ENCODE measurements around the gene TEAD1. TPM values are rescaled to one million over a fixed set of nuclear protein-coding genes. Genes with fewer than 3 reads are reported as not detected.

The TEAD1 gene
- total RNA-seq, 1 donor from 2014 or later: 88.1 TPM

DNA sequence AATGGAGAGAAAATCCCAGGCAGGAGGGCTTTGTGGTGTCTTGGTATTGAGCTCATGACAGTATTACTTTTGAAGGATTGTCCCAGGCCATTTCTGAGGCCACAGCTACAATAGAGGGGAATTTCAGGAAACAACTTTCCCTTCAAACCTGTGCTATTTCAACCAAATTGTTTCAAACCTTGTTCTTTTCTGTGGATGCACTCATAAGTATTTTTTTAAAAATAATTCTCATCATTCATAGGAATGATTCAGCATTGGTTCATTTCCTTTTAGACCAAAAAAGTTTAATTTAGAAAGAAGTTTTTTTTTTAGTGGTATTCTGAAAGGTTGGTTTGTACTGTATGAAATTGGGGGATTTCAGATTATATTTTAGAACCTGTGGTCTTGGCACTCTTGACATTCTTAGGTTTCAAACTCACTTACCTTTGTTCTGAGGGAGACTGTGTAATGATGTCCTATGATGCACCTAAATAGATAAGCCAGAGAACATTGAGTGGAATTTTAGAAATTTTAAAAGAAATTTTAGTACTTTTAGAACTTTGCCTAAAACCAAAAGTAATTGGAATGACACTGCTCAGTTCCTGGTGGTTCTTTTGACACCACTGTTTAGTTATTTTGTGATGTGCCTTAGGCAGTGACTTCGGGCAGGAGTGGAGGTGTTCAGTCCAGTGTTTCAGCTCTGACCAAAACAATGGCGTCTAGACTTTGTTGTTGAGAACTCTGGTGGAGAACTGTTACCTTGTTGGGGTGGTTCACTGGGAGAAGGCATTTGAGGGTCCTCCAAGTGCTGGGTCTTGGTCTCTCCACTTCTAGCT is 12.2 kb downstream of the TEAD1 start:
- Histone ChIP-seq H3K36me3 (ENCODE audit: control insufficient read depth, insufficient read depth, low read length) (no peaks in the 10 kb centered on the region), H3K27me3 (ENCODE audit: control insufficient read depth, insufficient read depth, low read length) (no peaks in the 10 kb centered on the region), H3K4me3 (ENCODE audit: low read depth, low read length) (no peak overlapping the region)
- TF ChIP-seq, protein P1, sequence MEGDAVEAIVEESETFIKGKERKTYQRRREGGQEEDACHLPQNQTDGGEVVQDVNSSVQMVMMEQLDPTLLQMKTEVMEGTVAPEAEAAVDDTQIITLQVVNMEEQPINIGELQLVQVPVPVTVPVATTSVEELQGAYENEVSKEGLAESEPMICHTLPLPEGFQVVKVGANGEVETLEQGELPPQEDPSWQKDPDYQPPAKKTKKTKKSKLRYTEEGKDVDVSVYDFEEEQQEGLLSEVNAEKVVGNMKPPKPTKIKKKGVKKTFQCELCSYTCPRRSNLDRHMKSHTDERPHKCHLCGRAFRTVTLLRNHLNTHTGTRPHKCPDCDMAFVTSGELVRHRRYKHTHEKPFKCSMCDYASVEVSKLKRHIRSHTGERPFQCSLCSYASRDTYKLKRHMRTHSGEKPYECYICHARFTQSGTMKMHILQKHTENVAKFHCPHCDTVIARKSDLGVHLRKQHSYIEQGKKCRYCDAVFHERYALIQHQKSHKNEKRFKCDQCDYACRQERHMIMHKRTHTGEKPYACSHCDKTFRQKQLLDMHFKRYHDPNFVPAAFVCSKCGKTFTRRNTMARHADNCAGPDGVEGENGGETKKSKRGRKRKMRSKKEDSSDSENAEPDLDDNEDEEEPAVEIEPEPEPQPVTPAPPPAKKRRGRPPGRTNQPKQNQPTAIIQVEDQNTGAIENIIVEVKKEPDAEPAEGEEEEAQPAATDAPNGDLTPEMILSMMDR (IDR thresholded peaks at IDR 0.05; ENCODE audit: insufficient read depth, low read length, poor library complexity, severe bottlenecking): no peak
- DNase-seq (ENCODE audit: low read depth): no peak

DNA sequence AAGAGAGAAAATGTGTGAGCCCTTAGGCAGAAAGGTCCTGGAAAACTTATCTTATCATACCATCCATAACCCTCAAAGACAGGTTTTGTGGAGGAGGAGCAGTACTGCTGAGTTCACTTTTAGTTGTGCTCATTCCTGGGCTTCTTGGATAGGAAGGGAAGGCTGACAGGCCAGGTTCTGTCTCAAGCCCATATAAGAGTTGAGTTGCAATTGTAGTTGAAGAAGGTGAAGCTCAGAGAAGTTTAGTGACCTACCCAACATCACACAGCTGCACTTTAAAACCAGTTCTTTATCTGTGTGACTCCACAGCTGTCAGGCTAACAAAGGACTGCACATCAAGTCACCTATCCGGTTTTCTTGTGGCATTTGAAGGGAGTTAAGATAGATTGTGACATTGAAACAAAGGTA is 13.0 kb downstream of the TEAD1 start:
- DNase-seq (ENCODE audit: low read depth): no peak
- H3K36me3 ChIP-seq (ENCODE audit: control insufficient read depth, insufficient read depth, low read length): no peaks in the 10 kb centered on the region
- H3K27me3 ChIP-seq (ENCODE audit: control insufficient read depth, insufficient read depth, low read length): no peaks in the 10 kb centered on the region
- H3K4me3 ChIP-seq (ENCODE audit: low read depth, low read length): no peak overlapping the region
- TF ChIP-seq, protein P1 (IDR thresholded peaks at IDR 0.05; ENCODE audit: insufficient read depth, low read length, poor library complexity, severe bottlenecking): no peak

DNA sequence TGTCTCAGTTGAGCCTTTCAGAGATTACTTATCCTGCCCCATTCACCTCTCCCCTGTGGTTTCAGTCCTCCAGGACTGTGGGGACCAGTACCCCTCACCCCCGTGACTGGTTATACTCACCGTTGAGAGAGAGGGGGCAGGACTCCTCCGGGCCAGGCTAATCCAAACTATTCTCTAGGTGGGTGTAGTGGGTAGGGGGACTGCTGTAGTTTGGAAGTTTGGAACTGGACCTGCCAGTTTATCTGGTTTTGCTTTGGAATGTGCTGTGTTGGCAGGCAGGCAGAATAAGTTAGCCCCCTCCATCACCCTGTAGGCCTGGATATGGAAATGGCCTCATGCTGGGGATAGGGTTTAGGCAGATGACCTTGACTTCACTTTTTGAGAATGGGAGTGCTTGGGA is 13.5 kb downstream of the TEAD1 start:
- H3K27me3 ChIP-seq (ENCODE audit: control insufficient read depth, insufficient read depth, low read length): no peaks in the 10 kb centered on the region
- no peak for DNase-seq (ENCODE audit: low read depth)
- TF ChIP-seq, protein P1 (IDR thresholded peaks at IDR 0.05; ENCODE audit: insufficient read depth, low read length, poor library complexity, severe bottlenecking): no peak
- H3K4me3 ChIP-seq (ENCODE audit: low read depth, low read length): no peak overlapping the region
- H3K36me3 ChIP-seq (ENCODE audit: control insufficient read depth, insufficient read depth, low read length): no peaks in the 10 kb centered on the region

DNA sequence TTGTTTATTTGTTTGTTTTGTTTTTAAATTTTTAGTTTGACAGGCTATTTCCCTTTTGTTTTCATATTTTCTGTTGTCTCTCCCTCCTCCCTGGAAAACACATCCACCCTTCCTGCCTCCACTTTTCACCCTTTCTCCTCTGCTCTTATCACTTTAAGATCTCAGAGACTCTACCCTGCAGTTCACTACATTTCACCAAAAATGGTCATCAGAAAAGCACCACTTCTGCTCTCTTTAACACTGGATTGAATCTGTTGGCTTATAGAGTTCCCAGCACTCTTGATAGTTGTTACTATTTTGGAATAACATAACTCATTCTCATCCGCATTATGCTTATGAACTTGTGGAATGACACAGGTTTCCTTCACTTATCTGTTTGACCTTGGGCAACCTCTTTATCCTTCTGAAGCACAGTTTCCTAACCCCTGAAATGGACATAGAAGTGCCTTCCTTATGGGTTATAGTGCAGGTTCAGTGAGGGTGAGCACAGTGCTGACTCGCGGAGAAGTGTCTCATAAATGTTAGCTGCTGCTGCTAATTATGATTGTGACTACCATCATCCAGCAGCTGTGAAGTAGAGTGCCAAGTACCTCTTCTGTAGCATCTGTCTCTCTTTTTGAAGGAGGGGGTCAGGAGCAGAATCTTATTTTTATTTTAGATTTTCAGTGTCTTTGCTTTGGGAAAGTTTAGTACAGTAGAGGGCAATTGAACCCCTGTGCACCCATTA is 15.0 kb downstream of the TEAD1 start:
- H3K36me3 ChIP-seq (ENCODE audit: control insufficient read depth, insufficient read depth, low read length): no peaks in the 10 kb centered on the region
- no peak overlapping the region for H3K4me3 ChIP-seq (ENCODE audit: low read depth, low read length)
- TF ChIP-seq, protein P1 (IDR thresholded peaks at IDR 0.05; ENCODE audit: insufficient read depth, low read length, poor library complexity, severe bottlenecking): no peak
- no peak for DNase-seq (ENCODE audit: low read depth)
- no peaks in the 10 kb centered on the region for H3K27me3 ChIP-seq (ENCODE audit: control insufficient read depth, insufficient read depth, low read length)

DNA sequence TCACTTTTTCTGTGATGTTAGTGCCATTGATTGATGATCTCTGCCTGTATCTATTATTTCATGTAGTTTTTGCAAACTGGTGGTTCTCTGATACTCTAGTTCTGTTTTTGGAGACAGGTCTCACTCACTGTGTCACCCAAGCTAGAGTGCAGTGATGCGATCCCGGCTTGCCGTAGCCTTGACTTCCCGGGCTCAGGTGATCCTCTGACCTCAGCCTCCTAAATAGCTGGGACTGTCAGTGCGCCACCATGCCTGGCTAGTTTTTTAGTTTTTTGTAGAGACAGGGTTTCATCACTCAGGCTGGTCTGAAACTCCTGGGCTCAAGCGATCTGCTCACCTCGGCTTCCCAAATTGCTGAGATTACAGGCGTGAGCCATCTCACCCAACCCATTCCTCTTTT is 16.4 kb downstream of the TEAD1 start:
- TF ChIP-seq, protein P1 (IDR thresholded peaks at IDR 0.05; ENCODE audit: insufficient read depth, low read length, poor library complexity, severe bottlenecking): no peak
- Histone ChIP-seq H3K27me3 (ENCODE audit: control insufficient read depth, insufficient read depth, low read length) (no peaks in the 10 kb centered on the region), H3K36me3 (ENCODE audit: control insufficient read depth, insufficient read depth, low read length) (no peaks in the 10 kb centered on the region), H3K4me3 (ENCODE audit: low read depth, low read length) (no peak overlapping the region)
- no peak for DNase-seq (ENCODE audit: low read depth)
